ENCODE data around the gene FHOD3. TPM values are rescaled to one million over a fixed set of nuclear protein-coding genes. Genes with fewer than 3 reads are reported as not detected.

FHOD3 gene
- total and polyA plus RNA-seq, 5 donors from 2014 or later, result not detected

DNA sequence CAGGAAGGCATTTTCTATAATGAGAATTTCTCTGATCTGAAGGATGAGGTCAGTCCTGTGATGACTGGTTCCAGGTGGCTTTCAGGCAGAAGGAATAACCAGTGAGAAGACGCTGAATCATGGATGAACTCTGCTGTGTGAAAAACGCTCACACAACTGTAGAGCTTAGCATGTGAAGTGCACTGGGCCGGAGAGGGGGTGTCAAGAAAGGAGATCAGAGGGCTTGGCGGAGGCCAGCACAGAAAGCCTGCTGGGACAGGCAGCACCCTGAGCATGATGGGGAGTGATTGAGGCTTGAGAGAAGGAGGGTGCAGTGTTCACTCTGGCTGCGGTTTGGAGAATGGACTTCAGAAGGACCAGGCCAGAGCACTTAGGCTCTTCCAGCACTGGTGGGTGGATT, 294.8 kb downstream of the FHOD3 start:
- no peaks in the 10 kb centered on the region for H3K27me3 Mint-ChIP-seq
- no peak overlapping the region for H3K27ac Mint-ChIP-seq
- H3K4me1 ChIP-seq (ENCODE audit: control insufficient read depth, insufficient read depth, low read length, poor library complexity, severe bottlenecking), result no peaks in the 10 kb centered on the region
- no peaks in the 10 kb centered on the region for H3K36me3 ChIP-seq (ENCODE audit: control insufficient read depth, insufficient read depth, low read length)
- H3K36me3 Mint-ChIP-seq, result no peaks in the 10 kb centered on the region
- ATAC-seq (ENCODE audit: low read depth in 2 of 2) (no peak), DNase-seq (no peak)
- H3K27ac ChIP-seq (ENCODE audit: insufficient read depth, low read length, poor library complexity, severe bottlenecking), result no peak overlapping the region
- H3K9me3 ChIP-seq (ENCODE audit: control insufficient read depth in 2 of 2, low read length in 2 of 2), result no peaks in the 10 kb centered on the region
- H3K9me3 Mint-ChIP-seq, result no peaks in the 10 kb centered on the region
- no peaks in the 10 kb centered on the region for H3K4me1 Mint-ChIP-seq
- H3K27me3 ChIP-seq (ENCODE audit: control insufficient read depth, insufficient read depth, low read length), result no peaks in the 10 kb centered on the region
- H3K4me3 Mint-ChIP-seq, result no peak overlapping the region
- no peak overlapping the region for H3K4me3 ChIP-seq (ENCODE audit: low read depth, low read length)

DNA sequence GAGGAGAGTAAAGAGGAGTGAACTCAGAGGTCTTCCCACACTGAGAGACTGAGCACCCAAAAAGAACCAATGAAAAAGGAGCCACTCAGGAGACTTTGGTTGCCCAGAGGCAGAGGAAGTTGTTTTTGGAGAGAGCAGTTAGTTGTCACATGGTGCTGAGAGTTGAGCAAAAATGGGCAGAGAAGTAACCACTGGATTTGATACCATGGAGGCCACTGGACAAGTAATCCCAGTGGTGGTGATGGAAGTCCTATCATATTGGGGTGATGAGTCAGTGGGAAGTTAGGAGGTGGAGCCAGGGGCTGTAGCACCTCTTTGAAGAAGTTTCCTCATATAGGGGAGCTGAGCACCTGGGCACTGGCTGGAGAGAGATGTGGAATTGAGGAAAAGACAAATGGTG, 295.5 kb downstream of the FHOD3 start:
- no peaks in the 10 kb centered on the region for H3K36me3 ChIP-seq (ENCODE audit: control insufficient read depth, insufficient read depth, low read length)
- no peaks in the 10 kb centered on the region for H3K9me3 ChIP-seq (ENCODE audit: control insufficient read depth in 2 of 2, low read length in 2 of 2)
- DNase-seq (no peak), ATAC-seq (ENCODE audit: low read depth in 2 of 2) (no peak)
- Mint-ChIP-seq H3K27me3 (no peaks in the 10 kb centered on the region), H3K4me1 (no peaks in the 10 kb centered on the region), H3K9me3 (no peaks in the 10 kb centered on the region), H3K4me3 (no peak overlapping the region), H3K36me3 (no peaks in the 10 kb centered on the region), H3K27ac (no peak overlapping the region)
- H3K4me3 ChIP-seq (ENCODE audit: low read depth, low read length), result no peak overlapping the region
- H3K27me3 ChIP-seq (ENCODE audit: control insufficient read depth, insufficient read depth, low read length), result no peaks in the 10 kb centered on the region
- no peak overlapping the region for H3K27ac ChIP-seq (ENCODE audit: insufficient read depth, low read length, poor library complexity, severe bottlenecking)
- H3K4me1 ChIP-seq (ENCODE audit: control insufficient read depth, insufficient read depth, low read length, poor library complexity, severe bottlenecking), result no peaks in the 10 kb centered on the region

DNA sequence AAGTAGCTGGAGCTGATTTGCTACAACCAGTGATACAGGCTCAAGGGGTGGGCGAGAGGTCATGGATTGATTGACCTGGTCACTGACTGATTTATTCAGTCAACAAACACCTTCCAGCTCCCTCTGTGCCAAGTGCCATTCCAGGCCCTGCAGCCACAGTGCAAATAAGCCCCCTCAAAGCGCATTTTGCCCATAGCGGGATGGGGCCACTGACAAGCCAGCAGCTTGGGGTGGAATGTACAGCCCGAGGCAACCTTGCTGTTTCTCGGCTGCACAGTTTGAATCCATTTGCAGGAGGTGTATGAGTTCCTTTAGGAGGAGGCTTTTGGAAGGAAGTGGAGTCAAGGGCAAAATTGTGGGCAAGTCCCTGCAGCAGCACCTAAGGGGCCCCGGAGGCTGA, 296.1 kb downstream of the FHOD3 start:
- no peaks in the 10 kb centered on the region for H3K9me3 Mint-ChIP-seq
- DNase-seq (no peak), ATAC-seq (ENCODE audit: low read depth in 2 of 2) (no peak)
- H3K4me3 Mint-ChIP-seq, result no peak overlapping the region
- H3K27me3 ChIP-seq (ENCODE audit: control insufficient read depth, insufficient read depth, low read length), result no peaks in the 10 kb centered on the region
- H3K36me3 Mint-ChIP-seq, result no peaks in the 10 kb centered on the region
- H3K27ac Mint-ChIP-seq, result no peak overlapping the region
- H3K4me3 ChIP-seq (ENCODE audit: low read depth, low read length), result no peak overlapping the region
- H3K4me1 ChIP-seq (ENCODE audit: control insufficient read depth, insufficient read depth, low read length, poor library complexity, severe bottlenecking), result no peaks in the 10 kb centered on the region
- H3K9me3 ChIP-seq (ENCODE audit: control insufficient read depth in 2 of 2, low read length in 2 of 2), result no peaks in the 10 kb centered on the region
- H3K27ac ChIP-seq (ENCODE audit: insufficient read depth, low read length, poor library complexity, severe bottlenecking), result no peak overlapping the region
- H3K4me1 Mint-ChIP-seq, result no peaks in the 10 kb centered on the region
- no peaks in the 10 kb centered on the region for H3K36me3 ChIP-seq (ENCODE audit: control insufficient read depth, insufficient read depth, low read length)
- H3K27me3 Mint-ChIP-seq, result no peaks in the 10 kb centered on the region

DNA sequence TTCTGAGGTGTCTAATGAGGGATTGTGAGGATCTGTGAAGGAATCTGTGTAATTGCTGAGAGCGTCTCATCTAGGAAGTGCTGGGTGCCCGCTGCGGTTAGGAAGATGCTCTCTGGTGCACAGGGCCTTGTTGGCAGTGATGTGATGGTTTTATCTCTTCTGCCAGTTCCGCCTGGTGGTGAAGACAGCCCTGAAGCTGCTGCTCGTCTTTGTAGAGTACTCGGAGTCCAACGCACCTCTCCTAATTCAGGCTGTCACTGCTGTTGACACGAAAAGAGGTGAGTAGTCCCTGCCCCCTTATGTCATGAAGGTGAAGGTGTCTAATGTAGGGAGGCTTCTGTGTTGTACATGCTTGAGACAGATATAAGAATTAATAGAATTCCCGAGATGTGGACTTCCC, 297.1 kb downstream of the FHOD3 start:
- no peak overlapping the region for H3K27ac Mint-ChIP-seq
- Histone ChIP-seq H3K36me3 (ENCODE audit: control insufficient read depth, insufficient read depth, low read length) (no peaks in the 10 kb centered on the region), H3K9me3 (ENCODE audit: control insufficient read depth in 2 of 2, low read length in 2 of 2) (no peaks in the 10 kb centered on the region), H3K27ac (ENCODE audit: insufficient read depth, low read length, poor library complexity, severe bottlenecking) (no peak overlapping the region), H3K27me3 (ENCODE audit: control insufficient read depth, insufficient read depth, low read length) (no peaks in the 10 kb centered on the region), H3K4me1 (ENCODE audit: control insufficient read depth, insufficient read depth, low read length, poor library complexity, severe bottlenecking) (no peaks in the 10 kb centered on the region), H3K4me3 (ENCODE audit: low read depth, low read length) (no peak overlapping the region)
- no peak overlapping the region for H3K4me3 Mint-ChIP-seq
- no peak for DNase-seq
- H3K4me1 Mint-ChIP-seq, result no peaks in the 10 kb centered on the region
- no peaks in the 10 kb centered on the region for H3K36me3 Mint-ChIP-seq
- ATAC-seq (ENCODE audit: low read depth in 2 of 2), result no peak
- H3K27me3 Mint-ChIP-seq, result no peaks in the 10 kb centered on the region
- no peaks in the 10 kb centered on the region for H3K9me3 Mint-ChIP-seq

DNA sequence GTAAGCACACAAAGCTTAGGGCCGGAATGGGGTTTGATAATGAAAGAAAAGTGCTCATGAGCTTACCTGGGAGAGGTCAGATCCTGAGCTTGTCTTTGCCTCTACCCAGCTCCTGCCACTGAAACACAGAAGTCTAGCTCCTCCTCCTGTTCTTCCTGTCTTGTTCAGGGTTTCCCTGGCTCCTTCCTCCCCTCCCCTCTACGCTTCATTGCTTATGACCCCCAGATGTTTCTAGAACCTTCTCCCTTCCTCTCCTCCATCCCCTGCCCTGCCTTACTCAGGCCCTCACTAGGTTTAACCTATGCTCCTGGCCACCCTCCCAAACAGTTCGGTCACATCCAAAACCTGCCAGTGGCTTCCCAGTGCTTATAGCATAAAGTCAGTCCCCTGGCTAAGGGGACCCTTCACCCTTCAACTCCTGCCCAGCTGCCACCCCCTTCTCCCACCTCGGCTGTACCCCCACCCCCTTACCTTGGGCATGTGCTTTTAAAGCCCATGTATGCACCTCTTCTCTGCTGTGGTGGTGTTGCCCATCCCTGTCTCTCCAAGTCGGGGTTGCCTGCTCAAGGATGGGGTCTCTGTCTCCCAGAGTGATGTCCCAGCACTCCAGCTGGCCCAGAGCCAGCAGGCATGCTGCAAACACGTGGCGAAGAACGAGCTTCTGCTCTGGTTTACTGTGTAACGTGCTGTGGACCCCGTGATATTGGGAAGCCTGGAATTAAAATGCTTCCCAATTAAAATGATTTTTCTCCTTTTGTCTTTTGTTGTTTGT, 297.7 kb downstream of the FHOD3 start:
- Histone ChIP-seq H3K9me3 (ENCODE audit: control insufficient read depth in 2 of 2, low read length in 2 of 2) (no peaks in the 10 kb centered on the region), H3K4me3 (ENCODE audit: low read depth, low read length) (no peak overlapping the region), H3K27me3 (ENCODE audit: control insufficient read depth, insufficient read depth, low read length) (no peaks in the 10 kb centered on the region), H3K27ac (ENCODE audit: insufficient read depth, low read length, poor library complexity, severe bottlenecking) (no peak overlapping the region), H3K4me1 (ENCODE audit: control insufficient read depth, insufficient read depth, low read length, poor library complexity, severe bottlenecking) (no peaks in the 10 kb centered on the region), H3K36me3 (ENCODE audit: control insufficient read depth, insufficient read depth, low read length) (no peaks in the 10 kb centered on the region)
- ATAC-seq (ENCODE audit: low read depth in 2 of 2), result no peak
- H3K4me3 Mint-ChIP-seq, result no peak overlapping the region
- H3K27ac Mint-ChIP-seq, result no peak overlapping the region
- no peaks in the 10 kb centered on the region for H3K27me3 Mint-ChIP-seq
- no peaks in the 10 kb centered on the region for H3K9me3 Mint-ChIP-seq
- DNase-seq, result no peak
- H3K4me1 Mint-ChIP-seq, result no peaks in the 10 kb centered on the region
- H3K36me3 Mint-ChIP-seq, result no peaks in the 10 kb centered on the region

DNA sequence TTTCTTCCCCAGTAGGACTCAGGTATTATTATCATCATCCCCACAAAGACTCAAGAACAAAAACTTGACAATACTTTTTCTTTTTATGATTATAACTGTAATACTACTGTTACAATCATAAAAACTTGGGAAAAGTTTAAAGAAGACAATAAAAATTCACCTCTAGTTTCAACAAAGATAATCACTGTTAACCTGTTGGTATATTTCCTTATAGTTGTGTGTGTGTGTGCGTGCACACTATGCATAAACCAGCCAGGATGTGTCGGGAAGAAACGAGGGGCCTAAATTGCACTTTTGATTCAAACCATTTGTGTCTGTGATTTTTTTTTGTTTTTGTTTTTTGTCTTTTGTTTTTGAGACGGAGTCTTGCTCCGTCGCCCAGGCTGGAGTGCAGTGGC, 298.3 kb downstream of the FHOD3 start:
- Histone ChIP-seq H3K4me1 (ENCODE audit: control insufficient read depth, insufficient read depth, low read length, poor library complexity, severe bottlenecking) (no peaks in the 10 kb centered on the region), H3K27ac (ENCODE audit: insufficient read depth, low read length, poor library complexity, severe bottlenecking) (no peak overlapping the region), H3K27me3 (ENCODE audit: control insufficient read depth, insufficient read depth, low read length) (no peaks in the 10 kb centered on the region), H3K36me3 (ENCODE audit: control insufficient read depth, insufficient read depth, low read length) (no peaks in the 10 kb centered on the region), H3K9me3 (ENCODE audit: control insufficient read depth in 2 of 2, low read length in 2 of 2) (no peaks in the 10 kb centered on the region), H3K4me3 (ENCODE audit: low read depth, low read length) (no peak overlapping the region)
- no peaks in the 10 kb centered on the region for H3K9me3 Mint-ChIP-seq
- no peak overlapping the region for H3K4me3 Mint-ChIP-seq
- no peak overlapping the region for H3K27ac Mint-ChIP-seq
- ATAC-seq (ENCODE audit: low read depth in 2 of 2), result no peak
- H3K36me3 Mint-ChIP-seq, result no peaks in the 10 kb centered on the region
- H3K27me3 Mint-ChIP-seq, result no peaks in the 10 kb centered on the region
- H3K4me1 Mint-ChIP-seq, result no peaks in the 10 kb centered on the region
- no peak for DNase-seq

DNA sequence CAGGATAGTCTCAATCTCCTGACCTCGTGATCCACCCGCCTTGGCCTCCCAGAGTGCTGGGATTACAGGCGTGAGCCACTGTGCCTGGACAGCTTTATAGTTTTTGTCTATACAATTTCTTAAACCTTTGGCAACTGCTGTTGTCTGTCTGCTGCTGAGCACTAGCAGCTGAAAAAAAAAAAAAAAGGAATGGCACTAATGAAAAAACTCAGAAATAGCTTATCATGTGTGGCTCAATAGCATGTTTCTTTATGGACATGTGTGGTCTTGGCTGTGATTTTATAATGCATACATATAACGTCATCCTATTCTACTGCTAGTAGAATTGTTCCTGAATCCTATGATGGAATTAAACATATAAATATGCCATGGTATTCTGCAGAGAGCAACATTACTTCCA, 300.1 kb downstream of the FHOD3 start:
- Histone ChIP-seq H3K9me3 (ENCODE audit: control insufficient read depth in 2 of 2, low read length in 2 of 2) (no peaks in the 10 kb centered on the region), H3K27me3 (ENCODE audit: control insufficient read depth, insufficient read depth, low read length) (no peaks in the 10 kb centered on the region), H3K4me3 (ENCODE audit: low read depth, low read length) (no peak overlapping the region), H3K4me1 (ENCODE audit: control insufficient read depth, insufficient read depth, low read length, poor library complexity, severe bottlenecking) (no peaks in the 10 kb centered on the region), H3K27ac (ENCODE audit: insufficient read depth, low read length, poor library complexity, severe bottlenecking) (no peak overlapping the region), H3K36me3 (ENCODE audit: control insufficient read depth, insufficient read depth, low read length) (no peaks in the 10 kb centered on the region)
- ATAC-seq (ENCODE audit: low read depth in 2 of 2) (no peak), DNase-seq (no peak)
- Mint-ChIP-seq H3K9me3 (peaks cover 0 to 2% (median 0%) of the 10 kb centered on the region in 7 donors), H3K4me1 (no peaks in the 10 kb centered on the region), H3K27me3 (no peaks in the 10 kb centered on the region), H3K36me3 (no peaks in the 10 kb centered on the region), H3K27ac (no peak overlapping the region), H3K4me3 (no peak overlapping the region)

DNA sequence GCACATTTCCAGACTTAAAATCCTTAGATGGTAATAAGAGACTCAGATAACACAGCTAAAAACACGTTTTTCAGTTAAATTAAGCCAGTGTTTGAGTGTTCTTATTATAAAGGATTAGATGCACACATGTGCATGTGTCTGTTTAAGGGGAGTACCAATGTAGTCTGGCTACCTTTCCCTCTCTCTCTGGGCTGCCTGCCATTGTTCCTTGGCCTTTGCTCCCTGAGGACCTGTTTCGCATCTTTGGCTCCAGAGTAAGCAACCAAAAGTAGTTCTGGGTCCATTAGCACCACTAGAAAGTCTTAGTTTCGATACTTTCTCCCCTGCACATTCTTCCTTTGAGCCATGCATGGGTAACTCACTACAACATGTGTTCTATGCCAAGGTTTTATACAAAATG, 303.0 kb downstream of the FHOD3 start:
- H3K4me3 ChIP-seq (ENCODE audit: low read depth, low read length), result no peak overlapping the region
- no peak for ATAC-seq (ENCODE audit: low read depth in 2 of 2)
- no peak for DNase-seq
- Mint-ChIP-seq H3K36me3 (no peaks in the 10 kb centered on the region), H3K9me3 (peaks cover 0 to 2% (median 0%) of the 10 kb centered on the region in 7 donors), H3K27me3 (no peaks in the 10 kb centered on the region), H3K4me1 (no peaks in the 10 kb centered on the region), H3K27ac (peak overlapping the region in 1 of 3 donors; percentile 43), H3K4me3 (no peak overlapping the region)
- no peaks in the 10 kb centered on the region for H3K36me3 ChIP-seq (ENCODE audit: control insufficient read depth, insufficient read depth, low read length)
- H3K4me1 ChIP-seq (ENCODE audit: control insufficient read depth, insufficient read depth, low read length, poor library complexity, severe bottlenecking), result no peaks in the 10 kb centered on the region
- no peak overlapping the region for H3K27ac ChIP-seq (ENCODE audit: insufficient read depth, low read length, poor library complexity, severe bottlenecking)
- no peaks in the 10 kb centered on the region for H3K27me3 ChIP-seq (ENCODE audit: control insufficient read depth, insufficient read depth, low read length)
- H3K9me3 ChIP-seq (ENCODE audit: control insufficient read depth in 2 of 2, low read length in 2 of 2), result no peaks in the 10 kb centered on the region
